GM18951 (cell line): ENCODE measurements around the gene BCAT1.
"Not testable (repeated sequence)": the region's sequence is repeated elsewhere in the genome, so short reads cannot be mapped to it uniquely, and the experiment has no call there.

Experiments
- POLR2A ChIP-seq: IDR thresholded peaks from 4 replicates; pipeline ENCODE4 v1.6.1; 2011; ENCODE audit warnings: mild to moderate bottlenecking; ENCODE audit not compliant: insufficient read length, insufficient read depth; ENCODE audit errors: extremely low read depth
- in situ Hi-C: fragments of 300-500 bp; cut with MboI; formaldehyde crosslinking; loops from one replicate; pipeline ENCODE4 v1.12.0; 2022; ENCODE audit warnings: low sequenced_read_pairs, mixed read lengths, inconsistent platforms; ENCODE audit not compliant: unreplicated experiment

The BCAT1 gene

GRCh38 chr12:24898185-24898584 is 50.7 kb downstream of the BCAT1 start:
- TF ChIP-seq POLR2A = no peak
- in situ Hi-C loops = no loop called here

GRCh38 chr12:24896171-24896570 is 52.7 kb downstream of the BCAT1 start:
- no peak for TF ChIP-seq POLR2A

GRCh38 chr12:24895612-24896011 is 53.3 kb downstream of the BCAT1 start:
- TF ChIP-seq POLR2A = no peak
- in situ Hi-C loops = no loop called here

More at GRCh38 chr12:24896171-24896570, 52.7 kb downstream of the BCAT1 start:
- in situ Hi-C loops = no loop called here

- in situ Hi-C loops = no loop called here
- TF ChIP-seq POLR2A = no peak
Measured at GRCh38 chr12:24894879-24895278, 54.0 kb downstream of the BCAT1 start.

- no peak for TF ChIP-seq POLR2A
- in situ Hi-C loops = no loop called here
Measured at GRCh38 chr12:24890048-24890803, 58.7 kb downstream of the BCAT1 start.

DNA sequence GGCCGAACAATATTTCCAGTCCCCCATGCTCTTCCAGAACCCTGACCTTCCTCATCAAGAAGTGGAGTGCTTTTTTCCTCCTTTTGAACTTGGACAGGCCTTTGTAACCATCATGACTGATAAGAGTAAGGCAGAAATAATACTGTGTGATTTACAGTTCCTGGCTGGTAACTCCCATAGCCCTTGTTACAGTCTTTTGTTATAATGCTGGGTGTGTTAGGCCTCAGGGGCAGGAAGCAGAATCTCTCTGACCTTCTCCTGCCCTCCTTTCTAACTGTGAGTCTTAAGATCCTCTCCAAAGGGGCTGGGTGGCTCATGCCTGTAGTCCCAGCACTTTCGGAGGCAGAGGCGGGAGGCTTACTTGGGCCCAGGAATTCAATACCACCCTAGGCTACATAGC is 59.5 kb downstream of the BCAT1 start:
- TF ChIP-seq POLR2A = no peak
- in situ Hi-C loops = loop anchor here (5.0 kb wide), 1 partner anchor 47 kb away; no protein-coding TSS in a partner anchor

GRCh38 chr12:24888813-24889212 is 60.1 kb downstream of the BCAT1 start:
- in situ Hi-C loops = loop anchor here (5.0 kb wide), 1 partner anchor 47 kb away; no protein-coding TSS in a partner anchor
- no peak for TF ChIP-seq POLR2A

DNA sequence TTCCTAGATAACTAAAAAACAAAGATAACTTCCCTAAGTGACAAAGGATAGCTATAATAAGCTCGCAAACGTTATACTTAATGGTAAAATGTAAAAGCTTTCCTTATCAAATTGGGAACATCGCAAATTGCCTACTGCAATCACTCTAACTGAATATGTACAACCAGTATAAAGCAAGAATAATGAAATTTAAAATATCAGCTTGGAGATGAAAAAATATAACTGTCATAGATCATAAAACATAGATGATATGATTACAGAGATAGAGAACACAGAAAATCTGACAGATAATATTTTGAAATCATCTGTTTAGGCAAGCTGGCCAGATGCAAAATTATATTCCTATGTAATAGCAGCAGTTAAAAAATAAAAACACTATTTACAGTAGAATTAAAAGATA is 64.0 kb downstream of the BCAT1 start:
- TF ChIP-seq POLR2A = no peak
- in situ Hi-C loops = loop anchor here (5.0 kb wide), 1 partner anchor 43 kb away; no protein-coding TSS in a partner anchor

DNA sequence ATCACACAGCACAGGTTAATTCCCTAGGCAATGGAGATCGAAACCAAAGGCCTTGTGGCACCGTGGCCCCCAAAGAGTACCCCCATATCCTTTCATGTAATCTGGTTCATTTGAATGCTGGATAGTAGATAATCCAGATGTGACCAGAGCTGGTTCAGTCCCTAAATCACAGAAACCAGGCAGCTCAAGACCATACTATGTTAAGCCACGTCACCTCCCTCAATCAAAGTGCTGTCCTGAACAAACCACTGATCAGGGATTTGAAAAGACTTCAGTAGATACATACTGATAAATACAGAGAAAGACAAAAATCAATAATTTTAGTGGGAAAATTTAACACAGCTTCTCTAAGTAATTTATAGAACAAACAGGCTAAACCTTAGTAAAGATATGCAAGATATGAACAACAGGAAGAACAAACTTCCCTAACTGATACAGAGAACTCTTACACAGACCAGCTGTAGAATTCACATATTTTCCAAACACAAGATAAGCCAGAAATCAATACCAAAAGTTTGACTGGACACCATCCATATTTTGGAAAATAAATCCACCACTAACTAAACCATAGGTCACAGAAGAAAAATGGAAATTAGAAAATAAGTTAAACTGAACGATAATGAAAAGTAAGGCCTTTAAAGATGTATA is 67.1 kb downstream of the BCAT1 start:
- no peak for TF ChIP-seq POLR2A
- in situ Hi-C loops = no loop called here

GRCh38 chr12:24881227-24881626 is 67.7 kb downstream of the BCAT1 start:
- in situ Hi-C loops = no loop called here
- TF ChIP-seq POLR2A = no peak

GRCh38 chr12:24880732-24881131 is 68.2 kb downstream of the BCAT1 start:
- in situ Hi-C loops = no loop called here
- no peak for TF ChIP-seq POLR2A

DNA sequence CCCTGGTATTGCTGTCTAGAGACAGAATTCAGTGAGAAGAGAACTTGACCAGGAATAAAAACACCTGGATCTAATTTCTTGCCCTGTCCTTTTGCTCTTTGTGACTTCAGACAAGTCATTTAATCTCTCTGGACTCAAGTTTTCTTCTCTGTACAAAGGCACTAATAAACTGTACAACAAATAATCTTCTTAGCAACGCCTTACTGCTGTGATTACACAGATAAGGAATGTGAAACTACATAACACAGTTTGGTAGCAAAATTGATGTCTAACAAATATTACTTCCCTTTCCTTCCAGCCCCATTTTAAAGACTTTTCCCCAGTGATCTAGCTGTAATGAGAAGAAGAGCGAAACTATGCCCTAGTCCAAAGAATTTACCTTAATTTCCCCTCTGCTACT is 69.3 kb downstream of the BCAT1 start:
- no peak for TF ChIP-seq POLR2A
- in situ Hi-C loops = no loop called here

GRCh38 chr12:24875014-24875413 is 73.9 kb downstream of the BCAT1 start:
- in situ Hi-C loops = no loop called here
- no peak for TF ChIP-seq POLR2A

DNA sequence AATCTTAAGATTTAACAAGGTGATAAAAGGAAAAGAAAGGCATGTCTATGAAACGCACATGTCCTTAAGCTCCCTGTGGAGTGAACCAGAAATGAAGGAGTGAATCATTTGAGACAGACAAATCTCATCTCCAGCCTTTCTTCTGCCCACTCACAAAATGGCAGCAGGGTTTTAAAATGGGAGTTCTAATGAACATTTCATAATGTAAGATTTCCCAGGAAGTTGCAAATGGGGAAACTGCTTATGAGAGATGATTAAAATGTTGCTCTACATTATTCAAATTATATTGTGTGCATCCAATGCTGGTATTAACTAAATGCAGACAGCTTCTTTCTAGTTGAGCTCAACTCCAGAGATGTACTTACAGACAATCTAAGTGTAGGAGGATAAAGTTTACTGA is 76.7 kb downstream of the BCAT1 start:
- in situ Hi-C loops = no loop called here
- TF ChIP-seq POLR2A = no peak

- in situ Hi-C loops = not testable (repeated sequence)
Measured at GRCh38 chr12:24866139-24866538, 82.8 kb downstream of the BCAT1 start.
